ENCODE measurements around the gene BNC2. TPM values are rescaled to one million over a fixed set of nuclear protein-coding genes. Genes with fewer than 3 reads are reported as not detected.

The BNC2 gene
- total RNA-seq, 1 experiment from 2014 or later = 5.7 TPM

DNA sequence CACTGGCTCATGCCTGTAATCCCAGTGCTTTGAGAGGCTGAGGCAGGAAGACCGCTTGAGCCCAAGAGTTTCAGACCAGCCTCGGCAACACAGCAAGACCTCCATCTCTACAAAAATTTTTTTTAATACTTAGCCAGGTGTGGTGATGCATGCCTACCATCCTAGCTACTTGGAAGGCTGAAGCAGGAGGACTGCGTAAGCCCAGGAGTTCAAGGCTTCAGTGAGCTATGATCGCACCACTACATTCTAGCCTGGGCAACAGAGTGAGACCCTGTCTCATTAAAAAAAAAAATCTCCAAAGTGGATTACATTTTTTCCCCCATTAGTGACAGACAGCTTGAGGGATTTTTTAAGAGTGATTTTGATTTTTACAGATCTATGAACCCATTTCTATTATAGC is 230.8 kb downstream of the BNC2 start:
- in situ Hi-C loops (cut with HindIII; ENCODE audit: low pct_unique_long_range_greater_than_20kb, low sequenced_read_pairs) (no loop called here), intact Hi-C loops (cut with micrococcal nuclease; ENCODE audit: unreplicated experiment) (no loop called here)
- ChIA-PET CTCF (no interaction called here), POLR2A (no interaction called here)
- Histone ChIP-seq H3K4me3 (ENCODE audit: low read depth in 2 of 2, low read length in 2 of 2) (no peak overlapping the region), H3K27me3 (ENCODE audit: control insufficient read depth, insufficient read depth, low read length) (no peaks in the 10 kb centered on the region), H3K36me3 (ENCODE audit: control insufficient read depth, insufficient read depth, low read length) (no peaks in the 10 kb centered on the region), H3K4me1 (ENCODE audit: control insufficient read depth, insufficient read depth, low read length) (no peaks in the 10 kb centered on the region), H3K9me3 (ENCODE audit: control insufficient read depth, insufficient read depth, low read depth, low read length) (no peaks in the 10 kb centered on the region), H3K27ac (ENCODE audit: low read length) (no peak overlapping the region)
- ATAC-seq (no peak), DNase-seq (ENCODE audit: low read depth, low spot score) (no peak)
- no TSS peak for BruUV-seq (replicated peaks)
- TF ChIP-seq SIN3A (IDR thresholded peaks at IDR 0.05; ENCODE audit: borderline replicate concordance, insufficient read depth, low read depth, low read length) (no peak), TCF7L2 (IDR thresholded peaks at IDR 0.05; ENCODE audit: low read depth, low read length) (no peak), POLR2AphosphoS5 (IDR thresholded peaks at IDR 0.05; ENCODE audit: low read depth, low read length) (no peak)
- TF ChIP-seq, protein P1, sequence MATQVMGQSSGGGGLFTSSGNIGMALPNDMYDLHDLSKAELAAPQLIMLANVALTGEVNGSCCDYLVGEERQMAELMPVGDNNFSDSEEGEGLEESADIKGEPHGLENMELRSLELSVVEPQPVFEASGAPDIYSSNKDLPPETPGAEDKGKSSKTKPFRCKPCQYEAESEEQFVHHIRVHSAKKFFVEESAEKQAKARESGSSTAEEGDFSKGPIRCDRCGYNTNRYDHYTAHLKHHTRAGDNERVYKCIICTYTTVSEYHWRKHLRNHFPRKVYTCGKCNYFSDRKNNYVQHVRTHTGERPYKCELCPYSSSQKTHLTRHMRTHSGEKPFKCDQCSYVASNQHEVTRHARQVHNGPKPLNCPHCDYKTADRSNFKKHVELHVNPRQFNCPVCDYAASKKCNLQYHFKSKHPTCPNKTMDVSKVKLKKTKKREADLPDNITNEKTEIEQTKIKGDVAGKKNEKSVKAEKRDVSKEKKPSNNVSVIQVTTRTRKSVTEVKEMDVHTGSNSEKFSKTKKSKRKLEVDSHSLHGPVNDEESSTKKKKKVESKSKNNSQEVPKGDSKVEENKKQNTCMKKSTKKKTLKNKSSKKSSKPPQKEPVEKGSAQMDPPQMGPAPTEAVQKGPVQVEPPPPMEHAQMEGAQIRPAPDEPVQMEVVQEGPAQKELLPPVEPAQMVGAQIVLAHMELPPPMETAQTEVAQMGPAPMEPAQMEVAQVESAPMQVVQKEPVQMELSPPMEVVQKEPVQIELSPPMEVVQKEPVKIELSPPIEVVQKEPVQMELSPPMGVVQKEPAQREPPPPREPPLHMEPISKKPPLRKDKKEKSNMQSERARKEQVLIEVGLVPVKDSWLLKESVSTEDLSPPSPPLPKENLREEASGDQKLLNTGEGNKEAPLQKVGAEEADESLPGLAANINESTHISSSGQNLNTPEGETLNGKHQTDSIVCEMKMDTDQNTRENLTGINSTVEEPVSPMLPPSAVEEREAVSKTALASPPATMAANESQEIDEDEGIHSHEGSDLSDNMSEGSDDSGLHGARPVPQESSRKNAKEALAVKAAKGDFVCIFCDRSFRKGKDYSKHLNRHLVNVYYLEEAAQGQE (IDR thresholded peaks at IDR 0.05; ENCODE audit: insufficient read depth in 1 of 2, low read depth in 2 of 2, low read length in 1 of 2) = no peak
- TF ChIP-seq, protein P2, sequence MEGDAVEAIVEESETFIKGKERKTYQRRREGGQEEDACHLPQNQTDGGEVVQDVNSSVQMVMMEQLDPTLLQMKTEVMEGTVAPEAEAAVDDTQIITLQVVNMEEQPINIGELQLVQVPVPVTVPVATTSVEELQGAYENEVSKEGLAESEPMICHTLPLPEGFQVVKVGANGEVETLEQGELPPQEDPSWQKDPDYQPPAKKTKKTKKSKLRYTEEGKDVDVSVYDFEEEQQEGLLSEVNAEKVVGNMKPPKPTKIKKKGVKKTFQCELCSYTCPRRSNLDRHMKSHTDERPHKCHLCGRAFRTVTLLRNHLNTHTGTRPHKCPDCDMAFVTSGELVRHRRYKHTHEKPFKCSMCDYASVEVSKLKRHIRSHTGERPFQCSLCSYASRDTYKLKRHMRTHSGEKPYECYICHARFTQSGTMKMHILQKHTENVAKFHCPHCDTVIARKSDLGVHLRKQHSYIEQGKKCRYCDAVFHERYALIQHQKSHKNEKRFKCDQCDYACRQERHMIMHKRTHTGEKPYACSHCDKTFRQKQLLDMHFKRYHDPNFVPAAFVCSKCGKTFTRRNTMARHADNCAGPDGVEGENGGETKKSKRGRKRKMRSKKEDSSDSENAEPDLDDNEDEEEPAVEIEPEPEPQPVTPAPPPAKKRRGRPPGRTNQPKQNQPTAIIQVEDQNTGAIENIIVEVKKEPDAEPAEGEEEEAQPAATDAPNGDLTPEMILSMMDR (IDR thresholded peaks at IDR 0.05) = no peak

DNA sequence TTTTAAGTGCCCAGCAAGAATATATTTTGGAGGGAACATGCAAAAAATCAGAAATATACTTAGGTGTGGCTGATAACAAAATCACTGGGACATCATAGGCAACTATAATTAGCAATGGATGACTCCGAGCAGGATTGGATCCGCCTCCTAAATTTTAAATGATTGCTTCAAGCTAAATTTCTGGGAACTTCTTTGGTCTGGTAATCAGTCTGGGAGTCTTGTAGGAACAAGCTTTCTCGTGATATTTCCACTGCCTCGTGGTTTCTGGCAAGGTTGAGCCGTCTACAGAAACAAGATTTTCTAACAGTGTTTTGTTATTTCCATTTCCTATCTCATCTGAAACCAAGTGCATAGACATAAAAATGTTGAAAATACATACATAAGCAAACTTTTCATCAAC is 232.6 kb downstream of the BNC2 start:
- no peak overlapping the region for H3K27ac ChIP-seq (ENCODE audit: low read length)
- H3K4me3 ChIP-seq (ENCODE audit: low read depth in 2 of 2, low read length in 2 of 2) = no peak overlapping the region
- intact Hi-C loops (cut with micrococcal nuclease; ENCODE audit: unreplicated experiment) (no loop called here), in situ Hi-C loops (cut with HindIII; ENCODE audit: low pct_unique_long_range_greater_than_20kb, low sequenced_read_pairs) (no loop called here)
- ATAC-seq (no peak), DNase-seq (ENCODE audit: low read depth, low spot score) (no peak)
- no peaks in the 10 kb centered on the region for H3K4me1 ChIP-seq (ENCODE audit: control insufficient read depth, insufficient read depth, low read length)
- H3K36me3 ChIP-seq (ENCODE audit: control insufficient read depth, insufficient read depth, low read length) = no peaks in the 10 kb centered on the region
- no TSS peak for BruUV-seq (replicated peaks)
- CTCF ChIA-PET = no interaction called here
- H3K27me3 ChIP-seq (ENCODE audit: control insufficient read depth, insufficient read depth, low read length) = no peaks in the 10 kb centered on the region
- H3K9me3 ChIP-seq (ENCODE audit: control insufficient read depth, insufficient read depth, low read depth, low read length) = no peaks in the 10 kb centered on the region
- TF ChIP-seq TCF7L2 (IDR thresholded peaks at IDR 0.05; ENCODE audit: low read depth, low read length) = no peak
- TF ChIP-seq, protein P1 (IDR thresholded peaks at IDR 0.05; ENCODE audit: insufficient read depth in 1 of 2, low read depth in 2 of 2, low read length in 1 of 2) = no peak
- TF ChIP-seq, protein P2 (IDR thresholded peaks at IDR 0.05) = no peak
- TF ChIP-seq POLR2AphosphoS5 (IDR thresholded peaks at IDR 0.05; ENCODE audit: low read depth, low read length) = no peak
- no peak for TF ChIP-seq SIN3A (IDR thresholded peaks at IDR 0.05; ENCODE audit: borderline replicate concordance, insufficient read depth, low read depth, low read length)
- POLR2A ChIA-PET = no interaction called here

Data from Panc1 (cell line).